Liver (tissue), 3 donors: ENCODE results near the gene TCEAL2.
"Not testable (repeated sequence)": the region's sequence is repeated elsewhere in the genome, so short reads cannot be mapped to it uniquely, and the experiment has no call there.

Source experiments
- CTCF ChIP-seq: fragments of 150-350 bp; IDR thresholded peaks from 2 replicates; pipeline ENCODE4 v1.5.1; 2017; ENCODE audit warnings: improper control_type of control experiment, low read depth, low read length; ENCODE audit not compliant: missing input control
- EGR1 ChIP-seq, 2 donors: IDR thresholded peaks; 2 replicates each; pipeline ENCODE4 v1.6.1; 2016 to 2018; ENCODE audit warnings: antibody characterized with exemption in 2 of 2, low read depth in 2 of 2
- JUND ChIP-seq, 2 donors: IDR thresholded peaks; 2 replicates each; pipeline ENCODE4 v1.6.1; 2016; ENCODE audit warnings: antibody characterized with exemption in 2 of 2
- RAD21 ChIP-seq, 2 donors: IDR thresholded peaks; 2 replicates each; pipeline ENCODE4 v1.6.1; 2016; ENCODE audit warnings: antibody characterized with exemption in 2 of 2, mild to moderate bottlenecking in 2 of 2
- REST ChIP-seq: IDR thresholded peaks from 2 replicates; pipeline ENCODE4 v1.6.1; 2016; ENCODE audit warnings: antibody characterized with exemption, mild to moderate bottlenecking
- SP1 ChIP-seq: IDR thresholded peaks from 2 replicates; pipeline ENCODE4 v1.6.1; 2018; ENCODE audit warnings: antibody characterized with exemption, mild to moderate bottlenecking
- TAF1 ChIP-seq: conservative IDR thresholded peaks from 2 replicates; pipeline ENCODE4 v1.6.1; 2016; ENCODE audit warnings: antibody characterized with exemption, mild to moderate bottlenecking
- ZBTB33 ChIP-seq: IDR thresholded peaks from 2 replicates; pipeline ENCODE4 v1.6.1; 2016; ENCODE audit warnings: antibody characterized with exemption
- donor health status: healthy.
- donor health status: healthy.

GRCh38 chrX:102140876-102141275 lies 15.4 kb downstream of the TCEAL2 start:
- TF ChIP-seq CTCF; SP1; JUND (IDR thresholded peaks at IDR 0.05); EGR1 (IDR thresholded peaks at IDR 0.05; ENCODE audit: low read depth in 2 of 2); REST; RAD21 (IDR thresholded peaks at IDR 0.05); TAF1; ZBTB33: not testable (repeated sequence)
